AG09309 (cell line): ENCODE results near the gene MAN1A1.
"Not testable (repeated sequence)": the region's sequence is repeated elsewhere in the genome, so short reads cannot be mapped to it uniquely, and the experiment has no call there.

Experiments
- DNase-seq: peaks from one replicate; pipeline ENCODE4 v3.0.0-alpha.2; 2010; ENCODE audit warnings: low read depth
- H3K4me3 ChIP-seq: 2 replicates; pipeline ENCODE4 v1.5.1; 2011; ENCODE audit warnings: mild to moderate bottlenecking, low read depth, low read length, moderate library complexity; ENCODE audit not compliant: control insufficient read depth
- TF ChIP-seq, protein P1 (sequence below): IDR thresholded peaks from 2 replicates; pipeline ENCODE4 v1.5.1; 2011; ENCODE audit warnings: mild to moderate bottlenecking, low read depth, low read length, inconsistent platforms; ENCODE audit not compliant: insufficient read depth, control insufficient read depth; ENCODE audit errors: missing control alignments

The MAN1A1 gene

DNA sequence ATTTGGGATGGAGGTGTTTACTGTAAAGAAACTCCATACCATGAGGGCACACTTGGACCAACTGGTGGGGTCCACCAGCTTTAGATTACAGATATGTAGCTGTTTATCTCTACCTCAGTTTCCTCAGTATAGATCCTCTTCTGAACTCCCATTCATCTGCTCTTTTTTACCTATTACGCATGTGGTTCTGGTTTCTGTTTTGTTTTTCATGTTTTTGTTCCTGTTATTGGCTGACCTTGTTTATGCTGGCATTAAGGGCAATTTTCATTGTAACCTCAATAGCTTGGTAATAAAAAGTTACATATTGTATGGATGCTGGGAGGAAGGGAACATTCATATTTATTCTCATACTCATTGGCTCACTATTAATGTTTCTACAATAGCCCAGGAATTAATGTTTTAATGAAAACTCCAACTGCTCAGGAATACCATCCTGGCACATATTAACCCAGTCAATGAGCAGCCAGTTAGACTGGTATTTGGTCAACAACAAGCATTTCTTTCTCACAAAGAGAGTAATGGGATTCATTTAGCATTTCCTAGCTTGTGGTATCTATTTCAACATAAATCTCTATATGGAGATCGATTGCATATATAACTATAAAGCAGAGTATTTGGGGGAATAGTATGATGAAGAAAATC is 187.3 kb downstream of the MAN1A1 start:
- H3K4me3 ChIP-seq = no peak overlapping the region
- DNase-seq = no peak
- TF ChIP-seq, protein P1, sequence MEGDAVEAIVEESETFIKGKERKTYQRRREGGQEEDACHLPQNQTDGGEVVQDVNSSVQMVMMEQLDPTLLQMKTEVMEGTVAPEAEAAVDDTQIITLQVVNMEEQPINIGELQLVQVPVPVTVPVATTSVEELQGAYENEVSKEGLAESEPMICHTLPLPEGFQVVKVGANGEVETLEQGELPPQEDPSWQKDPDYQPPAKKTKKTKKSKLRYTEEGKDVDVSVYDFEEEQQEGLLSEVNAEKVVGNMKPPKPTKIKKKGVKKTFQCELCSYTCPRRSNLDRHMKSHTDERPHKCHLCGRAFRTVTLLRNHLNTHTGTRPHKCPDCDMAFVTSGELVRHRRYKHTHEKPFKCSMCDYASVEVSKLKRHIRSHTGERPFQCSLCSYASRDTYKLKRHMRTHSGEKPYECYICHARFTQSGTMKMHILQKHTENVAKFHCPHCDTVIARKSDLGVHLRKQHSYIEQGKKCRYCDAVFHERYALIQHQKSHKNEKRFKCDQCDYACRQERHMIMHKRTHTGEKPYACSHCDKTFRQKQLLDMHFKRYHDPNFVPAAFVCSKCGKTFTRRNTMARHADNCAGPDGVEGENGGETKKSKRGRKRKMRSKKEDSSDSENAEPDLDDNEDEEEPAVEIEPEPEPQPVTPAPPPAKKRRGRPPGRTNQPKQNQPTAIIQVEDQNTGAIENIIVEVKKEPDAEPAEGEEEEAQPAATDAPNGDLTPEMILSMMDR = no peak

DNA sequence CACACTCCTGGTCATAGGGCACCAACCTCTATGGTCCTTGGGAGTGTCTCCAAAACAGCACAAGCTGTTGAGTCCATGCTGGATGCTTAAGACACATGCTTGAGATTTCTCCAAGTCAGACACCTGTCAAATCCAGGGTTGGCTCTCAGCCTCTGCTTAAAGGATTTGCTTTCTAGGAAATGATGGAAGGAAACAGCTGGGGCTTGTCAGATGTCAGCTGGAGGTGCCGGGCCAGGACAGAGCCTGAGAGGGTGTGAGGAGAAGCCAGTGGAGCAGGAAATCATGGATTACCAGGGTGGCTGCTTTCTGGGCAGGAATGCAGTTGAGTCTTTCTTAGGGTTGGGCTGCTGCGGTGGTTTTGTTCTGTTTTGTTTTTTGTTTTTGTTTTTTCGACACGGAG is 188.1 kb downstream of the MAN1A1 start:
- DNase-seq = no peak
- H3K4me3 ChIP-seq = no peak overlapping the region
- TF ChIP-seq, protein P1 = no peak

DNA sequence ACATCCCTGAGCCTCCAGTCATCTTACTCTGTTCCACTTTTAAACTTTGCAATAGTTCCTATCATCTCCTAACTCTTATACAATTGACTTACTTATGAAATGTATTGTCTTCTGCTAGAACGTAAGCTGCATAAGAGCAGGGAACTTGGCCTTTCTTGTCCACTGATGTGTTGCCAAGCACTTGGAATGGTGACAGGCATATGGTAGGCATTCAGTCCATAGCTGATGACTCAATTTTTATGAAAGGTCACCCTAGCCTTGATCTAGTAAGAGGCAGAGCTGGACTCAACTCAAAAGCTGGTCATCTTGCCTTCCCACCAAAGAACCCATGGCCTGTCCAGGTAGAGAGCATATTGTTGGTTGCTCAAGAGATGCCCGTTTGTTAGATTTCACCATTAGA is 188.7 kb downstream of the MAN1A1 start:
- TF ChIP-seq, protein P1 = no peak
- DNase-seq = no peak

DNA sequence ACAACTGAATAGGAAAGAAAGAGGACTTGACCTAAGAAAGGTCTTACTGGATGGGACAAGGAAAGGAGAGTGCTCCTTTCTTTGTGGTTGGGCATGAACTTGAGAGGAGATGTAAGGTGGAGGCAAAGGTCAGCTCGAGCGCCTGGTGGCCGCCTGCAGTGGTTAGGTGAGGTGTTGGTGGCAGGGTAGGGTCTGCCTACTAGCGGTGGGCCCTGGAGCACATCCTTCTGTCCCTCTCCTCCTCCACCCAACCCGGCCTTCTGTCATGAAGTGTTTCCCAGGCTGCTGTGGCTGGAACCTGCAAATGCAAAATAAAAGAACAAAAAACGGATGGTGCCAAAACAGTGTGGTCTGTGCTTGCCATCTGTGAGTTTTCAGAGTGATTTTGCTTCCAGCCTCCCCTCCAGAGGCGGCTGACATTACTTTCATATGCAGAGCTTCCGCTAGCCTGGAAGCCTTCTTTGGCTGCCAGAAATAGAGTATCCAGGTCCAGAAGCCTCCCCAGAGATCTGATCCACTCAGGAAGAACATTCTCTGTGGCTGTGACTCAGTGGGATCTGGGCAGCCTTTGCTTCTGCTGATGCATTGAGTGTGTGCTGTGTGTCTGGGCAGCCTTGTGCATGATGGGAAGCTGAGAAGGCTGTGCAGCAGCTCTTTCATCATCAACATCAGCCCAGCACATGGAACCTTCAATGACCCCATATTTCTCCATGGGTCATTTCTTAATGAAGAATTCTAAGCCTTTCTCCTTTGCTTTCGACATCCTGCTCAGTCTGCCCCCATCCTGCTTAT is 191.3 kb downstream of the MAN1A1 start:
- TF ChIP-seq, protein P1 = no peak
- no peak overlapping the region for H3K4me3 ChIP-seq
- DNase-seq = peak; percentile 63

More for the DNA sequence above, 188.7 kb downstream of the MAN1A1 start:
- H3K4me3 ChIP-seq = no peak overlapping the region

DNA sequence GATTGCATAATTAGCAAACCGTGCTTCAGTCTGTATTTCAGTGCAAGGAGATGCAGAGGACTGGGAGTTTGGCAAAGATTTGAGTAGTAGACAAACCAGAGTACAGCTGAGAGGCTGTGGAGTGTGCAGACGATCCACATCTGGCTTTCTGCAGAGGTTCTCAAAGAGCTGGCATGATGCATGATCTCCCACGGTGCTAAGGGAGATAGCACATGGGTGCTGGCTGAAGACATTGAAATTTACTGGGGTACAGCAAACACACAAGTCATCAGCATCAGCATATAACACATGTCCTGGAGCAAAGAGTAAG is 192.1 kb downstream of the MAN1A1 start:
- no peak overlapping the region for H3K4me3 ChIP-seq
- TF ChIP-seq, protein P1 = no peak
- DNase-seq = no peak

DNA sequence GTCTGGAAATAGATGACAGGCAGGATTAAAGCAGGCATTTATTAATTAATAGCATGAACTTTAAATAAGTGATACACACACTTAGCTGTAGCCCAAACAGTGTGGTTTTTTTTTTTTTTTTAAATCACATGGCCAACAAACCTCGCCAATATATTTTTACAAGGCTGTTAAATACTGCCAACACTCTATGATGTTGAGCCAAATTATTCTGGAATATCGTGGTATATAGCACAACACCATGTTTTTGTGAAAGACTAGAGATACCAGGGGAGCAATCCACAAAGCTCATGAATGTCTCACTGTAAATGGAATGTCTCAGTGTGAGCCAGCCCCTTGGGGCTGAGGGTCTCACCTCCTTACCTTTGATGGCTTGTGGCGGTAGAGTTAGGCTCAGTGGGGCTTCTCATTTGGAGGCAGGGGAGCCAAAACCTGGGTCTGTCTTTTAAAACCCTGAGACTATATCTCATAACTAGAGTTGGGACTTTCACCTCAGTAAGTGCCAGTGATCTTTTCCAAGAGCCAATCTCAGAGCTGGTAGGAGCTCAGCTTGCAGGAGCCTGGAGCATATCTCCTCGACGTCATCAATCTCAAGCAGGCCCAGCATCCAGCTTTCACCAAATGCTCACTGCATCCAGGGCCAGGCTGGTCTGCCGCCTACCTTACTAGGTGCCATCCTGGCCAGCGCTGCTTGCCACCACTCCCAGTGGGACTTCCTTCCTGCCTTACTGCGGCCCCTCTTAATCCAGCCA is 192.6 kb downstream of the MAN1A1 start:
- DNase-seq = no peak
- H3K4me3 ChIP-seq = no peak overlapping the region
- TF ChIP-seq, protein P1 = no peak

DNA sequence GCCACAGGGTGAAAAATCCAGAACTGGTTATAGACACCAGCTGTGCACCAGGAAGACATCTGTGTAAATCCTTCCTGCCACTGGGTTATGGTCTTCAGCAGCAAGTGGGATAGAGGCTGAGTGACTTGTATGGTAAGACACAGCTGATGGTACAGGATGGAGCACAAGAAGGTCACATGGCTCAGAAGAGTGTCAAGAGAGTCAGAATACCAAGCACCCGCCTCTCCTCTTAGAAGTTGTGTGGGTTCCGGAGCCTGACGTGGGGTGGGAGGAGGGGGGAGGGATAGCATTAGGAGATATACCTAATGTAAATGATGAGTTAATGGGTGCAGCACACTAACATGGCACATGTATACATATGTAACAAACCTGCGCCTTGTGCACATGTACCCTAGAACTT is 193.5 kb downstream of the MAN1A1 start:
- not testable (repeated sequence) for H3K4me3 ChIP-seq, DNase-seq
